ENCODE measurements around the gene CFAP77.

The CFAP77 gene

DNA sequence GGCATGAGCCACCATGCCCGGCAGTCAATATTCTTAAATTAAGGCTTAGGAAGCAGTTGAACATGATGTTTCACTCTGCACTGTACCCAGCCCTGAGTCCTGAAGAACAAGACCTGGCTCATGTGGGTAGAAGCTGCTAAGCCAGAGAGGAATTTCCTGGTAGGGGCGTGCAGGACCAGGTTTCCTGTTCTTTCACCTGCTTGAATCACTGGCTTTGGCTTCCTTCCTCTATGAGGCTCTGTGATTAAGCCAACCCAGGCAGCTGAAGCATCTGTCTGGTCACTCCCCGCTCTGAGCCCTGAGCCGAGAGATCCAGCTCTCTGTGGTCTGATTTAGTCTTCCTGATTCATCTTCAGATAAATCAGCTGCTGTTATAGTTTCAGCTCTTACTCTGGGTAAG is 29.1 kb downstream of the CFAP77 start:
- DNase-seq (ENCODE audit: low spot score): no peak
- TF ChIP-seq, protein P1, sequence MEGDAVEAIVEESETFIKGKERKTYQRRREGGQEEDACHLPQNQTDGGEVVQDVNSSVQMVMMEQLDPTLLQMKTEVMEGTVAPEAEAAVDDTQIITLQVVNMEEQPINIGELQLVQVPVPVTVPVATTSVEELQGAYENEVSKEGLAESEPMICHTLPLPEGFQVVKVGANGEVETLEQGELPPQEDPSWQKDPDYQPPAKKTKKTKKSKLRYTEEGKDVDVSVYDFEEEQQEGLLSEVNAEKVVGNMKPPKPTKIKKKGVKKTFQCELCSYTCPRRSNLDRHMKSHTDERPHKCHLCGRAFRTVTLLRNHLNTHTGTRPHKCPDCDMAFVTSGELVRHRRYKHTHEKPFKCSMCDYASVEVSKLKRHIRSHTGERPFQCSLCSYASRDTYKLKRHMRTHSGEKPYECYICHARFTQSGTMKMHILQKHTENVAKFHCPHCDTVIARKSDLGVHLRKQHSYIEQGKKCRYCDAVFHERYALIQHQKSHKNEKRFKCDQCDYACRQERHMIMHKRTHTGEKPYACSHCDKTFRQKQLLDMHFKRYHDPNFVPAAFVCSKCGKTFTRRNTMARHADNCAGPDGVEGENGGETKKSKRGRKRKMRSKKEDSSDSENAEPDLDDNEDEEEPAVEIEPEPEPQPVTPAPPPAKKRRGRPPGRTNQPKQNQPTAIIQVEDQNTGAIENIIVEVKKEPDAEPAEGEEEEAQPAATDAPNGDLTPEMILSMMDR (IDR thresholded peaks at IDR 0.05; ENCODE audit: extremely low read depth, missing control alignments): no peak

- no peak for DNase-seq (ENCODE audit: low spot score)
- TF ChIP-seq, protein P1 (IDR thresholded peaks at IDR 0.05; ENCODE audit: extremely low read depth, missing control alignments): no peak
Observed at GRCh38 chr9:132440735-132441134, 30.7 kb downstream of the CFAP77 start.

DNA sequence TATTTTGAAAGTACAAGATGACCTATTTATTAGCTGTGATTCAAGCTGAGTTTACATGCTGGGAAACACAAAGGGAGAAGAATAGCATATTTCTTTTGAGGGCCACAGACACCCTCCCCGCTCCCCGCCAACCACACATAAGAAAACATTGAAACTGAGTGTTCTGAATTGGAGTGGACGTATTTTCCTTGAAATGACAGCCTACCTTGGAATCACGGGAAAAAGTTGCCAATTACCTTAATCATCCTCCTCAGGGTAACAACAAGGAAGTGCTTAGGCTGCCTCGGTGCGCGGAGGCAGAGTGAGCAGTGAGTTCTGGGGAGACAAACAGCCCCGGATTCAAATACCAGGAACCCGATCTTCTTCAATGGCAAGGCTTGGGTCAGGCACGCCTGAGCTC is 31.4 kb downstream of the CFAP77 start:
- TF ChIP-seq, protein P1 (IDR thresholded peaks at IDR 0.05; ENCODE audit: extremely low read depth, missing control alignments): no peak
- DNase-seq (ENCODE audit: low spot score): no peak

DNA sequence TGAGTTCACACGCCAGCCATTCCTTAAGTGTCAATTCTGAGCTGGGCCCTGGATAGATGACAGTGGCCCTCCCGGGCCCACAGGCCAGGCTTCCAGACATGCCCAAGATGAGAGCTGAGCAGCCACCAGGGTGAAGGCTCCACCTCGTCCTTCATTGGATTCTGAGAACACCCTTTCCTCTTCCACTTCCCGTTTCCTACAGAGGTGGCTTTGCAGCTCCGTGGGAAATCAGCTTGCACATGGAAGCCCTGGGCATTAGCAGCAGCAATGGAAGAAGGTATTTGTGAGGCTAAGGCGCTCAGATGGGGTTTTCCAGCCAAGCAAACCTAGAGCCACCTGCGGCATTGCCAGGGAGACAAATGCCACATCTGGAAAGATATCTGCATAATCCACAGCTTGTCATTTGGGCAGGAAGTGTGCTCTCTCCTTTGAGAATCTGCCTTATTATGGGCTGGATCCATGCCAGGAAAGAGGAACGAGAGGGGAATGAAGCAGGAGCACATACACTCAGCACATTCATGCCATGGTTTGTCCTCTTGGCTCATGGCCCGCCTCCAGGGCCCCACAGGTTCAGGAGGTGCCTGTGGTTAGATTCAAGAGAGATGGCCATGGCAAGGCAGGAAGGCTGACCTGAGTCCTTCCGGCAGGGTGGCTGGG is 34.1 kb downstream of the CFAP77 start:
- no peak for DNase-seq (ENCODE audit: low spot score)
- TF ChIP-seq, protein P1 (IDR thresholded peaks at IDR 0.05; ENCODE audit: extremely low read depth, missing control alignments): no peak

DNA sequence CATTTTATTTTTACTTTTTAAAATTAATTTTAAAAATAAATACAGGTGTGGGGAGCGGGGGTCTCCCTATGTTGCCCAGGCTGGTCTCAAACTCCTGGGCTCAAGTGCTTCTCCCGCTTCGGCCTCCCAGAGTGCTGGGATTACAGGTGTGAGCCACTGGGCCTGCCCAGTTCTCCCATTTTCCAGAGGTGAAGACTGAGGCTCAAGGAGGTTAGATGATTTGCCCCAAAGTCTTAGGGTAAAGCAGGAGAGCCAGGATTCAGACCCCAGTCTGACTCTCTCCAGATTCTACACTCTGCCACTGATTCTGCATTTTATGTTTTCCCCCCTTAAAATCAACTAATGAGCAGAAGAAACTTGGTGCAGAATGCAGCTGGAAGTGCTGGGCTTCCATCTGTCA is 36.9 kb downstream of the CFAP77 start:
- TF ChIP-seq, protein P1 (IDR thresholded peaks at IDR 0.05; ENCODE audit: extremely low read depth, missing control alignments): no peak
- DNase-seq (ENCODE audit: low spot score): no peak

- DNase-seq (ENCODE audit: low spot score): no peak
- TF ChIP-seq, protein P1 (IDR thresholded peaks at IDR 0.05; ENCODE audit: extremely low read depth, missing control alignments): no peak
Observed at GRCh38 chr9:132447346-132447745, 37.3 kb downstream of the CFAP77 start.

GRCh38 chr9:132447902-132448301 is 37.9 kb downstream of the CFAP77 start:
- no peak for DNase-seq (ENCODE audit: low spot score)
- TF ChIP-seq, protein P1 (IDR thresholded peaks at IDR 0.05; ENCODE audit: extremely low read depth, missing control alignments): no peak
